DMS 273 (cell line): Measurements from ENCODE around the gene SCGB1A1.
"Not testable (repeated sequence)": the region's sequence is repeated elsewhere in the genome, so short reads cannot be mapped to it uniquely, and the experiment has no call there.

Source experiments
- DNase-seq: peaks from one replicate; lab custom pipeline; 2025; ENCODE audit not compliant: unreplicated experiment; lab: John Stamatoyannopoulos, UW

SCGB1A1 gene

GRCh38 chr11:62418733-62419132 is at the start of gene SCGB1A1:
TSS of gene SCGB1A1 (plus strand) at chr11:62419033. CDS start at chr11:62419096, 63 bp downstream.
- DNase-seq, result no peak

- DNase-seq, result no peak
Measured at GRCh38 chr11:62370743-62371440, 47.9 kb upstream of the SCGB1A1 start.

- no peak for DNase-seq
Measured at GRCh38 chr11:62372871-62373270, 46.0 kb upstream of the SCGB1A1 start.

- no peak for DNase-seq
Measured at GRCh38 chr11:62373464-62374119, 45.2 kb upstream of the SCGB1A1 start.

- DNase-seq, result no peak
Measured at GRCh38 chr11:62374801-62375200, 44.0 kb upstream of the SCGB1A1 start.

GRCh38 chr11:62378459-62379063 is 40.3 kb upstream of the SCGB1A1 start:
- DNase-seq, result peak; percentile 78

GRCh38 chr11:62379586-62379985 is 39.2 kb upstream of the SCGB1A1 start:
- not testable (repeated sequence) for DNase-seq

GRCh38 chr11:62380821-62381245 is 38.0 kb upstream of the SCGB1A1 start:
- peak; percentile 83 for DNase-seq

- no peak for DNase-seq
Measured at GRCh38 chr11:62383822-62384221, 35.0 kb upstream of the SCGB1A1 start.

GRCh38 chr11:62386083-62386482 is 32.8 kb upstream of the SCGB1A1 start:
- DNase-seq, result not testable (repeated sequence)

GRCh38 chr11:62387381-62387780 is 31.5 kb upstream of the SCGB1A1 start:
- no peak for DNase-seq

GRCh38 chr11:62388999-62389398 is 29.8 kb upstream of the SCGB1A1 start:
- no peak for DNase-seq

GRCh38 chr11:62390237-62390636 is 28.6 kb upstream of the SCGB1A1 start:
- DNase-seq, result no peak

GRCh38 chr11:62390722-62391121 is 28.1 kb upstream of the SCGB1A1 start:
- no peak for DNase-seq

- no peak for DNase-seq
Measured at GRCh38 chr11:62391642-62392425, 27.0 kb upstream of the SCGB1A1 start.

- DNase-seq, result no peak
Measured at GRCh38 chr11:62392506-62392905, 26.3 kb upstream of the SCGB1A1 start.

GRCh38 chr11:62393061-62393611 is 25.7 kb upstream of the SCGB1A1 start:
- peak; percentile 35 for DNase-seq

- DNase-seq, result no peak
Measured at GRCh38 chr11:62393735-62394134, 25.1 kb upstream of the SCGB1A1 start.

GRCh38 chr11:62394825-62395538 is 23.9 kb upstream of the SCGB1A1 start:
- peak; percentile 84 for DNase-seq

GRCh38 chr11:62395885-62396551 is 22.8 kb upstream of the SCGB1A1 start:
- no peak for DNase-seq
